HG03565 (cell line): ENCODE data around the gene HSD17B4.
"Not testable (repeated sequence)": the region's sequence is repeated elsewhere in the genome, so short reads cannot be mapped to it uniquely, and the experiment has no call there.

ENCODE experiments used
- ATAC-seq: cut with Tn5 transposase; IDR thresholded peaks from one replicate; pipeline ENCODE4 v1.9.1; 2021; ENCODE audit warnings: mild to moderate bottlenecking, moderate library complexity; ENCODE audit not compliant: unreplicated experiment

The HSD17B4 gene

DNA sequence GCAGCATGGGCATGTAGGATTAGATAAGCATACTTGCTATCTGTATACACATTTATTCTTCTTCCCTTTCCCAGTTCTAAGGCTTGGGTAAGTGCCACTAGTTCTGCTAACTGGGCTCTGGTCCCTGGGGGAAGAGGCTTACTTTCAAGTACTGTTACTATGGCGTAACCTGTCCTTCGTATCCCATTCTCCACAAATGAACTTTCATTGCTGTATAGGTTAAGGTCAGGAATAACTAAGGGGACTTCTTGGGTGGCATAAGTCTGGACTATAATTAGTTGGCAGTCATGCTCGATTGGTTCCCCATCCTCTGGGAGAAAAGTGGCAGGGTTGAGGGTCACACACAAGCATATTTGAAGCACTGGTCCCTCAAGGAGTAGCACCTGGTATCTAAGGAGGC lies 23.7 kb upstream of the HSD17B4 start:
- not testable (repeated sequence) for ATAC-seq

DNA sequence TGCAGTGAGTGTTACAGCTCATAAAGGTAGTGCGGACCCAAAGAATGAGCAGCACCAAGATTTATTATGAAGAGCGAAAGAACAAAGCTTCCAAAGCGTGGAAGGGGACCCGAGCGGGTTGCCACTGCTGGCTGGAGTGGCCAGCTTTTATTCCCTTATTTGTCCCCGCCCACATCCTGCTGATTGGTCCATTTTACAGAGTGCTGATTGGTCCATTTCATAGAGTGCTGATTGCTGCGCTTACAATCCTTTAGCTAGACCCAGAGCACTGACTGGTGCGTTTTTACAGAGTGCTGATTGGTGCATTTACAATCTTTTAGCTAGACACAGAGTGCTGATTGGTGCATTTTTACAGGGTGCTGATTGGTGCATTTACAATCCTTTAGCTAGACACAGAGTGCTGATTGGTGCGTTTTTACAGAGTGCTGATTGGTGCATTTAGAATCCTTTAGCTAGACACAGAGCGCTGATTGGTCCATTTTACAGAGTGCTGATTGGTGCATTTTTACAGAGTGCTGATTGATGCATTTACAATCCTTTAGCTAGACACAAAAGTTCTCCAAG lies 19.5 kb upstream of the HSD17B4 start:
- ATAC-seq: not testable (repeated sequence)

DNA sequence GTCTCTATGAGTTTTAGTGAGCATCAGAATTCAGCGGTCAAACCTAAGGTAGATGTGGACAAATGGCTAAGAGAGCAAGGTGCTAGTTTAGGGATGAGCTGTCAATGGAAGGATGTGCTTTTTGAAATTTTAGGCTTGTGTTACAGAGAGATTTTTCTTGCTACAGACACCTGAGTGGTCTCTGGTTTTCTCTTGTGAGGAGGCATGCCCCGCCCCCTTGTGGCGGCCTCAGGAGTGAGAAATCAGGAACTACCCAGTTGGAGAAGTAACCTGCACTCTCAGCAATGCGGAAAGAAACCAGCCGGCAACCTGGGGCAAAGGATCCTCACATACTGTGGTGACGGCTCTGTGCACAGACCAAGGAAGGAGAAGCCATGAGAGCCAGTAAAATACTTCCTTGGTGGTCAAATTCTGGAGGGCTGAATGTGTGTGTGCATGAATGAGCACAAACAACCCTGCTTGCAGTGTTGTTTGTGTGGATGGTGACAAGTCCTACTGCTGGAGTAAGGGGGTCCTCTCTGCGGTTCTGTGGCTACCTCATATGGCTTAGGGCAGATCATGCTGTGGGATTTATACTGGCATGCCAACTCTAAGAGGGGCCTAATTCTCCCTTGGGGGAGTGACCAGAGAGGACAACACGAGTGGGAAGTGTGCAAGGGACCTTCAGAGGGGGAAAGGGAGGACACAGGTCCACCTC lies 16.7 kb upstream of the HSD17B4 start:
- ATAC-seq: peak; percentile 93

DNA sequence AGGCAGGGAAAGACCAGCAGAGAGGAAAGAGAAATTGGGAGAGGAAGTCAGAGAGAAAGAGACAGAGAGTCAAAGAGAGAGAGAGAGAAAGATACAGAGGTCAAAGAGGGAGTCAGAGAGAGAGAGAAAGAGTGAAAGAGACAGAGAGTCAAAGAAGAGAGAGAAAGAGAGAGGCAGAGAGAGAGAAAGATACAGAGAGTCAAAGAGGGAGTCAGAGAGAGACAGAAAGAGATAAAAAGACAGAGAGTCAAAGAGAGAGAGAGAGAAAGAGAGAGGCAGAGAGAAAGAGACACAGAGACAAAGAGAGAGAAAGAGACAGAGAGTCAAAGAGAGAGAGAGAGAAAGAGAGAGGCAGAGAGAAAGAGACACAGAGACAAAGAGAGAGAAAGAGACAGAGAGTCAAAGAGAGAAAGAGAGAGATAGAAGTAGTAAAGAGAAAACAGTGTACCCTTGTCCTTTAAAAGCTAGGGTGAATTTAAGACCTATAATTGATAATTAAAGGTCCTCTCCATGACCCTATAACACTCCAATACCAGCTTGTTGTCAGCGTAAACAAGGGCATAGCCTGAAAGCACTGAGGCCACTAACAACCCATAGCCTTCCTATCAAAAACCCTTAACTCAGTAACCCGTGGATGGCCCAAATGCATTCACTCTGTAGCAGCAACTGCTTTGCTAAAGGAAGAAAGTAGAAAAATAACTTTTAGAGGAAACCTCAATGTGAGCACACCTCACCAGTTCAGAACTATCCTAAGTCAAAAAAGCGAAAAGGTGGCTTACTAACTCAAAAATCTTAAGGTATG lies 14.3 kb upstream of the HSD17B4 start:
- not testable (repeated sequence) for ATAC-seq

DNA sequence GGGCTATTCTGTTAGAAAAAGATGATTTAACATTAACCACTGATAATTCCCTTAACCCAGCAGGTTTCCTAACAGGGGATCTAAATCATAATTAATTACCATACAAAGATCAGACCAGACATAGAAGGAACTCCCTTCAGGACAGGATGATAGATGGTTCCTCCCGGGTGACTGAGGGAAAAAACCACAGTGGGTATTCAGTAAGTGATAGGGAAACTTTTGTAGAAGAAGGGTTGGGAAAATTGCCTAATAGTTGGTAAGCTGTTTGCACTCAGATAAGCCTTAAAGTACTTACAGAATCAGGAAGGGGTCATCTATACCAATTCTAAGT lies 13.7 kb upstream of the HSD17B4 start:
- ATAC-seq: not testable (repeated sequence)

DNA sequence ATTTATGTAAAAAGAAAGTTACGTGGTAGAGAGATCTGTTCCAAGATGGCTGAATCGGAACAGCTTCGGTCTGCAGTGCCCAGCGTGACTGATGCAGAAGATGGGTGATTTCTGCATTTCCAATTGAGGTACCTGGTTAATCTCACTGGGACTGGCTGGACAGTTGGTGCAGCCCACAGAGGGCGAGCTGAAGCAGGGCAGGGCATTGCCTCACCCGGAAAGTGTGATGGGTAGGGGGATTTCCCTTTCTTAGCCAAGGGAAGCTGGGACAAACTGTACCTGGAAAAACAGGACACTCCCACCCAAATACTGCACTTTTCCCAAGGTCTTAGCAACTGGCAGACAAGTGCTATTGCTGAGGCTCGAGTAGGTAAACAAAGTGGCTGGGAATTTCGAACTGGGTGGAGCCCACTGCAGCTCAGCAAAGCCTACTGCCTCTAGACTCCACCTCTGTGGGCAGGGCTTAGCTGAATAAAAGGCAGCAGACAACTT lies 13.1 kb upstream of the HSD17B4 start:
- ATAC-seq: no peak

DNA sequence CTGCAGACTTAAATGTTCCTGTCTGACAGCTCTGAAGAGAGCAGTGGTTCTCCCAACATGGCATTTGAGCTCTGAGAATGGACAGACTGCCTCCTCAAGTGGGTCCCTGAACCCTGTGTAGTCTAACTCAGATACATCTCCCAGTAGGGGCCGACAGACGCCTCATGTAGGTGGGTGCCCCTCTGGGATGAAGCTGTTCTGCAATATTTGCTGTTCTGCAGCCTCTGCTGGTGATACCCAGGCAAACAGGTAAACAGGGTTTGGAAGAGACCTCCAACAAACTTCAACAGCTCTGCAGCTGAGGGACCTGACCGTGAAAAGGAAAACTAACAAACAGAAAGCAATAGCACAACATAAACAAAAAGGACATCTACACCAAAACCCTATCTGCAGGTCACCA lies 12.7 kb upstream of the HSD17B4 start:
- ATAC-seq: not testable (repeated sequence)

DNA sequence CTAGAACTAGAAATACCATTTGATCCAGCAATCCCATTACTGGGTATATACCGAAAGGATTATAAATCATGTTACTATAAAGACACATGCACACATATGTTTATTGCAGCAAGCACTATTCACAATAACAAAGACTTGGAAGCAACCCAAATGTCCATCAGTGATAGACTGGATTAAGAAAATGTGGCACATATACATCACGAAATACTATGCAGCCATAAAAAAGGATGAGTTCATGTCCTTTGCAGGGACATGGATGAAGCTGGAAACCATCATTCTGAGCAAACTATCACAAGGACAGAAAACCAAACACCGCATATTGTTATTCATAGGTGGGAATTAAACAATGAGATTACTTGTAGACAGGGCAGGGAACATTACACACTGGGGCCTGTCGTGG lies 7.7 kb upstream of the HSD17B4 start:
- not testable (repeated sequence) for ATAC-seq

DNA sequence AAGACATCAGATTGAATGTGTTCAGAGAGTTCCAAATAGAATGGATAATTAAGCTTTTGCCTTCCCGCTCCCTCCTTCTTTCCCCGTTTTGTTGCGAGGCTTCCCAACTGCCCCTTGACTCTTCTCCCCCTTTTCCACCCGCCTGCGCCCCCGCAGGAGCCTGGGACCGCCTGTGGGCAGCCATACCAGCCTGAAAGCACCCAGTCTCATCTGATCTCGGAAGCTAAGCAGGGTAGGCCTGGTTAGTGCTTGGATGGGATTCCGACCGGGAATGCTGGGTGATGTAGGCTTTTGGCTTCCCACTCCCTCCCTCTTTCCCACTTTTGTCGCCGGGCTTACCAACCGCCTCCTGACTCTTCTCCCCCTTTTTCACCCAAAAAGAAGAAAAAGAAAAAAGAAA lies 6.8 kb upstream of the HSD17B4 start:
- no peak for ATAC-seq

DNA sequence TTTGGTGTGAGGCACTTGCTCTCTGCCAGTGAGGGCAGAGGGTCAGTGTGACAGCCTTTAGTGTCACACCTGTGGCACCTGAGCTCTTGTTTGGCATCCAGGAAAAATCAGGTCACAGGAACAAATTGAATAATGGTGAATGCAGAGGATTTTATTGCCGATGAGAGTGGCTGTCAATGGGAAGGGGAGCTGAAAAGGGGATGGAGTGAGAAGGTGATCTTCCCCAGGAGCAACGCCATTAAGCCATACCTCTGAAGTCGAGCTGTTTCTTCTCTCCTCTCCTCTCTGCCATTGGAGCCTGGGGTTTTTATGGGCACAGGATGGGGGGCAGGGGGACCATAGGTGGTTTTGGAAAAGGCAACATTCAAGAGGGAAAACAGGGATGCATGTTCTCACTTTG lies 2.4 kb upstream of the HSD17B4 start:
- no peak for ATAC-seq

DNA sequence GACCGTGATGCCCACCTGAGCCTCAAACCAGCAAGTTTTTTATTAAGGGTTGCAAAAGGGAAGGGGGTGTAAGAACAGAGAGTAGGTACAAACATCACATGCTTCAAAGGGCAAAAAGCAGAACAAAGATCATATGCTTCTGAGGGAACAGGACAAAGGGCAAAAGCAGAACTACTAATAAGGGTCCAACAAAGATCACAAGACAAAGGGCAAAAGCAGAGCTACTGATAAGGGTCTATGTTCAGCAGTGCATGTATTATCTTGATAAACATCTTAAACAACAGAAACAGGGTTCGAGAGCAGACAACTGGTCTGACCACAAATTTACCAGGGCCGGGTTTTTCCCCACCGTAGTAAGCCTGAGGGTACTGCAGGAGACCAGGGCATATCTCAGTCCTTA lies 1.7 kb upstream of the HSD17B4 start:
- not testable (repeated sequence) for ATAC-seq

DNA sequence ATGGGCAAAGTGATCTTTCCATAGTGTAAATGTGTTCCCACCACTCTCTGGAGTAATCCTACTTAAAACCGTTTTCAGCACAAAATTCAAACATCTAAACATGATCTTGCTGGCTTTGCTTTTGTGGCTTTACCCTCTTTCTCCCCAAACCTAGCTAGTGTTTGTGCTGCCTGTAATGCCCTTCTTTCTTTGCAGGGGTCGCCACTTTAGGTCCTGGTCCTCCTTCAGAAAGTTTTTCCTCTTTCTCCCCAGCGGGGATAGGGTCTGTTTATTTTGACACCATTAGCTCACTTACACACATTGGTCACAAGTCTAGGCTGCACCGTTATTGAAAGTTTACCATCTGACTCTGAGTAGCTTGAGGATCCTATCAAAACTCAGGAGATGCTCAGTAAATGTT lies 736 bp upstream of the HSD17B4 start:
- no peak for ATAC-seq

DNA sequence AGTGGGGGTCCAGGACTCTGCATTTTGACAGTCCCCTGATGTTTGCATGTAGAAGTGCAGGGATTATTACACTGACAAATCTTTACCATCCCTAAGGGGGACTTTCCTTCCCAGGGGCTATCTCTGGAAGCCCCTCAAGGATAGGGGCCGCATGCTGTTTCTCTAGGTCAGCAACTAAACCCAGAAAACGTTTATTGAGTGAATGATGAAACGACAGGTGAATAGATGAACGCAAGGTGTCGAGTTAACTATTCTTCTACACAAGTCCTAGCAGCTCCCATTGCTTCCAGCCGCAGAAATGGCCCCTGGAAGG lies 281 bp upstream of the HSD17B4 start:
- no peak for ATAC-seq

DNA sequence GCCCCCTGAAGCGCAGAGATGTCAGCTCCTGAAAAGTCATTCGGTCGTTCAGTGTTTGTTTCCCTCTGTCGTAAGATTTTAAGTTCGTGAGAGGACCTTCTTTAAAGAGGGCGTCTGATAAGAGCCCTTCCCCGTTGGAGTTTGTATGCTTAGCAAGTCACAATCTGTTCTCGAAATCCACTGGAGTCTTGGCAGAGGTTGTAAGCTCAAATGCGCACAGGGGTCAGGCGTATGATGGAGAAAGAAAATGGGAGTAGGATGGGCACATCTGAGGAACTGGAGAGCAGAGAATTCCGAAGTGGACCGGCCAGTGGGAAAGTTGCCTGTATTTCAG lies 710 bp downstream of the HSD17B4 start:
- peak; percentile 3 for ATAC-seq

DNA sequence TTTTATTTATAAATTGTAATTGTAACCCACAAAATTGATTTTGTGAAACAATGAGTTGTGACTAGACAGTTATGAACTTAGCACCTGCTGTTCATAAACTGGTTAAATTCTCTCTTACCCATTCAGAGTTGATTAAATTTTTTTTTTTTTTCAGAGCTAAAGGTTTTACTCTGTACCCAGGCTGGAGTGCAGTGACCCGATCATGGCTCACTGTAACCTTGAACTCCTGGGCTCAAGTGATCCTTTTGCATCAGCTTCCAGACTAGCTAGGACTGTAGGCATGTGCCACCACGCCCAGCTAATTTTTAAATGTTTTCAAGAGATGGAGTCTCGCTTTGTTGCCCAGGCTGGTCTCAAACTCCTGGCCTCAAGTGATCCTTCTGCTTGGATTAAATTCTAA lies 1.9 kb downstream of the HSD17B4 start:
- no peak for ATAC-seq

DNA sequence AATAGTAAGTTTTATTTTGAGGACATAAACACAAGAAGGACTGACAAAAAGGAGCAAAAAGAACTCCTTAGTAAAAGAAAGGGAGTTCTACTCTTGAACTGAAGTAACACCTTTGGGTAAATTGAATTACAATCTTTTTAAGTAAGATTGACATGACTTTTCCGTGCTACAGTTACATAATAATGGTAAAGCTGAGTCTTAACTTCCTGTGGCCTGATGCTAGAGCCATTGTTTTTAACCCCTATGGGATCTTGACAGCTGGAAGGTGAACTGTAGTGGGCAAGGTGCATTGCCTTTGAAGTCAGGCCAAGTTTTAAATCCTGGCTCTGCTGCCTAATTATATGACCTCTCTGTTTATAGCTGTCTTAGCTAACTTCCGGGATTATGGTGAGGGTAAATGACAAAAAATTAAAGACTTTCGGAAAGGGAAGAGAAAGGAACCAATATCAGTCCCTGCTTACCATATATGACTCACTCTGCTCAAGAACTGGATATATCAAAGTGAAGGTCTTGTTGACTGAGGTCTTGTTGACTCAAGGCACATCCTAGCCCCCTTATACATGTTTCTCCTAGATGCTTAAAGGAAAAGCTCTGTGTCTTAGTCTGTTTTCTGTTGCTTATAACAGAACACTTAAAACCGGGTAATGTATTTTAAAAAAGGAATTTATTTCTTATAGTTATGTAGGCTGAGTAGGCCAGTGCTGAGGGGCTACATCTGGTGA lies 6.8 kb downstream of the HSD17B4 start:
- no peak for ATAC-seq

DNA sequence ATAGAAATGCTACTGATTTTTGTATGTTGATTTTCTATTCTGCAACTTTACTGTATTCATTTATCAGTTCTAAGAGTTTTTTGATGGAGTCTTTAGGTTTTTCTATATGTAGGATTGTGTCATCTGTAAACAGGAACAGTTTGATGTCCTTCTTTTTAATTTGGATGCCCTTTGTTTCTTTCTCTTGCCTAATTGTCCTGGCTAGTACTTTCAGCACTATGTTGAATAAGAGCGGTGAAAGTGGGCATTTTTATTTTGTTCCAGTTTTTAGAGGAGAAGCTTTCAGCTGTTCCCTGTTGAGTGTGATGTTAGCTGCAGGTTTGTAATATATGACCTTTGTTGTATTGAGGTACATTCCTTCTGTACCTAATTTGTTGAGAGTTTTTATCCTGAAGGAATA lies 13.3 kb downstream of the HSD17B4 start:
- ATAC-seq: no peak

DNA sequence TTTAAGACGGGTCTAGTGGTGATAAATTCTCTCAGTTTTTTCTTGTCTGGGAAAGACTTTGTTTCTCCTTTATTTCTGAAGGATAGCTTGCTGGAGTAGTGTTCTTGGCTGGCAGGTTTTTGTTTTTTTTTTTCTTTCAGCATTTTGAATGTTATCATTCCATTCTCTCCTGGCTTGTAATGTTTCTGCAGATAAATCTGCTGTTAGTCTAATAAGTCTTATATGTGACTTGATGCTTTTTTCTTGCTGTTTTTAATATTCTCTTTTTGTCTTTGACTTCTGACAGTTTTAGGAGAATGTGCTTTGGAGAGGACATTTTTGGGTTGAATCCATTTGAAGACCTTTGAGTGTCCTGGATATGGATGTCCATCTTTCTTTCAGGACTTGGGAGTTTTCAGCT lies 16.0 kb downstream of the HSD17B4 start:
- ATAC-seq: no peak

DNA sequence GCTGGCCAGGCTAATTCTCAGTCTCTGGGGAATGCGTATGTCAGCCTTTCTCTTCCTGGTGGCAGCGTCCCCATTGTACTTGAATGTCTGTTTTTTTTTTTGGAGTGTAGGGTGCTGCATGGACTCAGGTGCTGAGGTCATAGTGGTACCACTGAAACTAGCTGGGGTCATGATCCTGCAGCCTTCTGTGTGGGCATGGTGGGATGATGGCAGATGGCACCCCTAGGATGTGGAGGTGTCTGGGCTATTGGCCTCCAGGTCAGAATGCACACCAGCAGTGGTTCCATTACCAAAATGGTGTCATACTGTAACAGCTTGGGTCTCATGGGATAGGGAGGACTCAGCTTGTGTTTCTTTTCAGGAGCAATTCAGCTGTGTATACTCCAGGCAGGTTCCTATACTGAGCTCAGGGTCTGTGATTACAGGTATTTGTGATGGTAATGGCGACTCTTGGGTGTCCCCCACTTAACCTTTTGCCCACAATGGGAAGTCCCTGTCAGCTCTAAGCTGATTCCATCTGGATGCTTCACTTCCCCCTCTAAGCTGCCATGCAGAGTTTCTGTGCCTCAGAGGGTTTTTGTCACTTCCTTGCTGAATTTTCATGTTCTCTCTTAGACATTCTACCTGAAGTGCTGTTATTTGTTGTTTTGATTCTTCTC lies 17.9 kb downstream of the HSD17B4 start:
- peak; percentile 70 for ATAC-seq

DNA sequence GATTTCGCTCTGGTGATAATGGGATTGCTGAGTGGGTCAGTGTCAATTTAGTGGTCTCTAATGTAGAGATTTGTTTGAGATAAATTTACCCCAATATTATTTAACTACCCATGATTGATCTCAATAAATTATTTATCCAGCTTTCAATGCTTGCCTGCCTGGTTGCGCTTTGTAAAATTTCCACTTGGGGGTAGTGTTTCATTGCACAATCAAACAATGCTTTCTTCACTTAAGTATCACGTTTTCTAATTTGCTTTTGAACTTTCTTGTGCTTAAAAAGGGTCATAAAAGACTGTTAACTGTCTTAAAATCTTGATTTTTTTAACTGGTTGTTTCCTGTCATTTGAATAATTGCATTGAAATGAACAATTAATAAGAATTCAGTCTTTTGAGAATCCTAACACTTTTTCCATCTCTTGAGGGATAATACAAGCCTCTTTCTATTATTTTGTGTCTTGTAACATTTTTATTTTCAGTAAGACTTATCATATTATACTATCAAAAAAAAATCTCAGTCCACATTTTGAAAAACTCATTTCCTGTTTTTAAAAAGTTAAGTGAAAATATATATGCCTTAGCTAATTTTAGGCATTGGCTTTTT lies 18.7 kb downstream of the HSD17B4 start:
- peak; percentile 48 for ATAC-seq

DNA sequence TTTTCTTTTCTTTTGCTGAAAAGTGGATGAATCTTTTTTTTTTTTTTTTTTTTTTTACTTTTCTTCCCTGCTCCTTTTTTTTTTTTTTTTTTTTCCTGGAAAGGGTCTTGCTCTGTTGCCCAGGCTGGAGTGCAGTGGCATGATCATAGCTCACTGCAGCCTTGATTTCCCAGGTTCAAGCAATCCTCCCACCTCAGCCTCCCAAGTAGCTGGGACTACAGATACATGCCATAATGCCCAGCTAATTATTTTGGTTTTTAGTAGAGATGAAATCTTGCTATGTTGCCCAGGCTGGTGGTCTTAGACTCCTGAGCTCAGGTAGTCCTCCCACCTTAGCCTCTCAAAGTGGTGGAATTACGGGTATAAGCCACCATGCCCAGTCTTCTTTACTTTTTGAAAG lies 20.9 kb downstream of the HSD17B4 start:
- ATAC-seq: no peak
